ENCODE measurements around the gene PODN. TPM values are rescaled to one million over a fixed set of nuclear protein-coding genes. Genes with fewer than 3 reads are reported as not detected.

PODN gene
- total and polyA plus RNA-seq, 10 donors: 0.64 to 3.8 (median 1.8) TPM

DNA sequence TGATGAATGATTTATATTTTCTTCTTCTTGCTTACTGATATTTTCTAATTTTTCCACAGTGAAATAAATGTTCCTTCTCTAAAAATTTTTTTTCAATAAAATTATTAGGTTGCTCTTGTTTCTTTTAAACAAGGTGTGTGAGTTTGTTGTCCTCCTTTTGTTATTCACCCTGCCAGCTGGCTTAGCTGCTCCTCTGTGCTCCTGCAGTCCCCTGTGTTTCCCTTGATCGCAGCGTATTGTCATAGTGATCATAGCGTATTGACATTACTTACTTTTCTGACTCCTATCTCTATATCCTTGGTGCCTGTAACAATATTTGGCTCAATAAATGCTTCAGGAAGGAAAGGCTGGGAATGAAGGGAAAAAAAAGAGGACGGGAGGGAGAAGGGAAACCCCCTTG lies 24.9 kb upstream of the PODN start:
- intact Hi-C loops (cut with DNase I; ENCODE audit: low total_unique reads): no loop called here
- Histone ChIP-seq H3K9me3 (no peaks in the 10 kb centered on the region), H3K4me3 (no peak overlapping the region), H3K27ac (no peak overlapping the region), H3K4me1 (no peaks in the 10 kb centered on the region), H3K36me3 (peaks cover 0 to 65% (median 32%) of the 10 kb centered on the region in 6 donors), H3K27me3 (replicated peaks in 1 of 7) (no peaks in the 10 kb centered on the region)
- TF ChIP-seq POLR2A (IDR thresholded peaks at IDR 0.05) (no peak), POLR2AphosphoS5 (IDR thresholded peaks at IDR 0.05) (no peak)
- TF ChIP-seq, protein P1, sequence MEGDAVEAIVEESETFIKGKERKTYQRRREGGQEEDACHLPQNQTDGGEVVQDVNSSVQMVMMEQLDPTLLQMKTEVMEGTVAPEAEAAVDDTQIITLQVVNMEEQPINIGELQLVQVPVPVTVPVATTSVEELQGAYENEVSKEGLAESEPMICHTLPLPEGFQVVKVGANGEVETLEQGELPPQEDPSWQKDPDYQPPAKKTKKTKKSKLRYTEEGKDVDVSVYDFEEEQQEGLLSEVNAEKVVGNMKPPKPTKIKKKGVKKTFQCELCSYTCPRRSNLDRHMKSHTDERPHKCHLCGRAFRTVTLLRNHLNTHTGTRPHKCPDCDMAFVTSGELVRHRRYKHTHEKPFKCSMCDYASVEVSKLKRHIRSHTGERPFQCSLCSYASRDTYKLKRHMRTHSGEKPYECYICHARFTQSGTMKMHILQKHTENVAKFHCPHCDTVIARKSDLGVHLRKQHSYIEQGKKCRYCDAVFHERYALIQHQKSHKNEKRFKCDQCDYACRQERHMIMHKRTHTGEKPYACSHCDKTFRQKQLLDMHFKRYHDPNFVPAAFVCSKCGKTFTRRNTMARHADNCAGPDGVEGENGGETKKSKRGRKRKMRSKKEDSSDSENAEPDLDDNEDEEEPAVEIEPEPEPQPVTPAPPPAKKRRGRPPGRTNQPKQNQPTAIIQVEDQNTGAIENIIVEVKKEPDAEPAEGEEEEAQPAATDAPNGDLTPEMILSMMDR (IDR thresholded peaks at IDR 0.05 in 8 of 11, conservative IDR thresholded peaks at IDR 0.05 in 3 of 11): no peak
- 86 to 91% (median 90%) methylated on average over 4 of the region's 4 CpGs for WGBS, 5 donors
- no peak for DNase-seq

DNA sequence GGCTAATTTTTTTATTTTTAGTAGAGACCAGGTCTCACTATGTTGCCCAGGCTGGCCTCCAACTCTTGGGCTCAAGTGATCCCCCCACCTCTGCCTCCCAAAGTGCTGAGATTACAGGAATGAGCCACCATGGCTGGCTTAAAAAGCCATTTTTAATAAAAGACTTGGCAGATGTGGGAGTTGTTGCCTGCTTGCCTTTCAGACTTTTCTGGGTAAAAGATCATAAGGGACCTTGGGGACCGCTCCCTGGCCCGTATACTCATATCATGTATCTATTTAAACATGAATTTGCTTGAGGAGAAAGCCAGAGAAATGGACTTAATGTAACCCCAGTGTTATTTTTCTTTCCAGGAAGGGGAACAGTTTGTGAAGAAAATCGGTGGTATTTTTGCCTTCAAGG lies 23.4 kb upstream of the PODN start:
- WGBS, 5 donors: 93 to 96% (median 95%) methylated on average over 3 of the region's 3 CpGs
- intact Hi-C loops (cut with DNase I; ENCODE audit: low total_unique reads): no loop called here
- no peaks in the 10 kb centered on the region for H3K27me3 ChIP-seq (replicated peaks in 1 of 7)
- no peaks in the 10 kb centered on the region for H3K4me1 ChIP-seq
- H3K27ac ChIP-seq: no peak overlapping the region
- no peak for TF ChIP-seq POLR2A (IDR thresholded peaks at IDR 0.05)
- TF ChIP-seq, protein P1 (IDR thresholded peaks at IDR 0.05 in 8 of 11, conservative IDR thresholded peaks at IDR 0.05 in 3 of 11): no peak
- TF ChIP-seq POLR2AphosphoS5 (IDR thresholded peaks at IDR 0.05): no peak
- H3K36me3 ChIP-seq: peaks cover 0 to 65% (median 29%) of the 10 kb centered on the region in 6 donors
- no peak for DNase-seq
- H3K9me3 ChIP-seq: no peaks in the 10 kb centered on the region
- no peak overlapping the region for H3K4me3 ChIP-seq

DNA sequence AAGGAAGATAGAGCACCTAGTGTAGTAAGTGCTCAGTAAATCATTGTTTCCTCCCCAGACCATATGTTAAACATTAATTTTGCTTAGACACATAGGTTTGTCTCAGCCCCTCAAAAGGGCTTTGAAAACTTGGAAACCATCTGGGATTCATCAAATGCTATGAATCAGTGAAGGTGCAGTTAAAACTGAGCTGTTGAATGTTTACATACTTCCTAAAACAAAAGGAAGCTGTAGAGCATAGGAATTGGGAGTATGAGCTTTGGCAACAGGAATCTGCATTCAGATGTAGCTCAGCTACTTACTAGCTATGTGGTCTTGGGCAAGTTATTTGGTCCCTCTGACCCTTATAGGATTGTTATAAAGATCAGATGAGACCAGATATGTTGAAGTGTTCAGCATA lies 18.7 kb upstream of the PODN start:
- Histone ChIP-seq H3K36me3 (peaks cover 0 to 95% (median 36%) of the 10 kb centered on the region in 6 donors), H3K27ac (no peak overlapping the region), H3K27me3 (replicated peaks in 1 of 7) (no peaks in the 10 kb centered on the region), H3K4me3 (no peak overlapping the region), H3K9me3 (no peaks in the 10 kb centered on the region), H3K4me1 (peaks cover 0 to 3% (median 0%) of the 10 kb centered on the region in 6 donors)
- TF ChIP-seq POLR2A (IDR thresholded peaks at IDR 0.05): no peak
- no peak for TF ChIP-seq POLR2AphosphoS5 (IDR thresholded peaks at IDR 0.05)
- TF ChIP-seq, protein P1 (IDR thresholded peaks at IDR 0.05 in 8 of 11, conservative IDR thresholded peaks at IDR 0.05 in 3 of 11): no peak
- intact Hi-C loops (cut with DNase I; ENCODE audit: low total_unique reads): no loop called here
- no peak for DNase-seq

DNA sequence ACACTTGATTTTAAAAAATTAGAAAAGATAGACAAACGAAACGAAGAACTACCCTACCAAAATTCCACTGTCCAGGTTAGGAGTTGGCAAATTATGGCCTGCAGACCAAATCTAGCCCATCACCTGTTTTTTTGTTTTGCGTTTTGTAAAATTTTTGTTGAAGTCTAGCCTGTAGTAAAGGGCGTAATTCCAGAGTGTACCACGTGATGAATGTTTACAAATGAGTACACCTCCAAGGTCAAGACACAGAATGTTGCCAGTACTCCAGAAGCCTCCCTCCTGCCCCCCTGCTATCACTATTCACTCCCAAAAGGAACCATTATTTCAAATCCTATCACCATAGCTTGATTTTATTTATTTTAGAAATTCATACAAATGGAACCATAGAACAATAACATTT lies 17.1 kb upstream of the PODN start:
- DNase-seq: no peak
- Histone ChIP-seq H3K4me3 (no peak overlapping the region), H3K27ac (no peak overlapping the region), H3K4me1 (peaks cover 0 to 3% (median 0%) of the 10 kb centered on the region in 6 donors), H3K36me3 (peaks cover 3 to 95% (median 31%) of the 10 kb centered on the region in 6 donors), H3K9me3 (no peaks in the 10 kb centered on the region), H3K27me3 (replicated peaks in 1 of 7) (no peaks in the 10 kb centered on the region)
- TF ChIP-seq, protein P1 (IDR thresholded peaks at IDR 0.05 in 8 of 11, conservative IDR thresholded peaks at IDR 0.05 in 3 of 11): no peak
- TF ChIP-seq POLR2AphosphoS5 (IDR thresholded peaks at IDR 0.05): no peak
- intact Hi-C loops (cut with DNase I; ENCODE audit: low total_unique reads): no loop called here
- 87 to 97% (median 94%) methylated on average over 5 of the region's 5 CpGs for WGBS, 5 donors
